HepG2 (cell line): ENCODE measurements around the gene ADAM15. TPM values are rescaled to one million over a fixed set of nuclear protein-coding genes. Genes with fewer than 3 reads are reported as not detected.
A peak's percentile ranks its signal among the peaks of the same experiment; 100 is the strongest.

ENCODE experiments used
- ATAC-seq: fragments of 200-7000 bp; cut with Tn5 transposase; 3 replicates; pipeline ENCODE4 v1.9.1; 2020; ENCODE audit warnings: mild to moderate bottlenecking, moderate library complexity
- BruUV-seq: library from RNA; stranded (reverse); fragments of 400-500 nt; replicated peaks from 2 replicates; lab custom pipeline; 2021; lab: Mats Ljungman, UMichigan
- CTCF ChIA-PET: fragments of 300-600 bp; formaldehyde crosslinking; extraction: SDS; loops from one replicate; lab custom pipeline; 2021; ENCODE audit warnings: low total read pairs, inconsistent platforms, low intra/inter-chr PET ratio; lab: Yijun Ruan, JAX
- POLR2A ChIA-PET: fragments of 350-600 bp; sonication (Branson Sonifier 250); formaldehyde crosslinking; loops from one replicate; lab custom pipeline; 2020; ENCODE audit warnings: antibody characterized with exemption, inconsistent platforms; lab: Yijun Ruan, JAX
- DNase-seq: peaks from one replicate; pipeline ENCODE4 v3.0.0-alpha.2; 2015; ENCODE audit warnings: low spot score
- FAIRE-seq: peaks from 3 replicates; lab custom pipeline; 2011; peaks lifted over from hg19 to GRCh38; lab: Jason Lieb, UNC
- H2AFZ ChIP-seq: one replicate; pipeline ENCODE4 v1.6.1; 2011; ENCODE audit warnings: low read length, inconsistent platforms
- H3K27ac ChIP-seq: fragments of 300-600 bp; 3 replicates; pipeline ENCODE4 v1.8.0; 2011; ENCODE audit warnings: mixed run types, mild to moderate bottlenecking, mixed read lengths, low read length, inconsistent platforms; ENCODE audit not compliant: insufficient read depth; ENCODE audit errors: extremely low read length
- H3K27me3 ChIP-seq, 2 experiments: fragments of 200-600 bp in 1 of 2; 2 replicates in 1 of 2; 3 replicates in 1 of 2; pipeline versions ENCODE4 v1.6.0 to v1.8.0; 2011; ENCODE audit warnings: low read length in 2 of 2, mild to moderate bottlenecking in 2 of 2, moderate library complexity in 2 of 2, inconsistent platforms in 1 of 2; ENCODE audit not compliant: insufficient read depth in 2 of 2, control insufficient read depth in 1 of 2
- H3K36me3 ChIP-seq, 2 experiments: fragments of 200-600 bp in 1 of 2; replicated peaks in 1 of 2; 2 replicates in 1 of 2; 3 replicates in 1 of 2; pipeline versions ENCODE4 v1.5.1 to v1.8.0; 2011; ENCODE audit warnings: low read length in 2 of 2, inconsistent platforms in 1 of 2; ENCODE audit not compliant: insufficient read depth in 2 of 2, control insufficient read depth in 1 of 2
- H3K4me1 ChIP-seq: 2 replicates; pipeline ENCODE4 v1.5.1; 2012; ENCODE audit warnings: low read length, inconsistent platforms; ENCODE audit not compliant: insufficient read depth
- H3K4me2 ChIP-seq: 2 replicates; pipeline ENCODE4 v1.6.0; 2011; ENCODE audit warnings: low read depth, low read length, inconsistent platforms
- H3K4me3 ChIP-seq, 3 experiments: fragments of 200-600 bp in 1 of 3; sonication (generic), shearing (Covaris generic) in 1 of 3; replicated peaks in 1 of 3; 2 replicates each; pipeline ENCODE4 v1.5.1; 2011 to 2016; ENCODE audit warnings: low read length in 3 of 3, inconsistent platforms in 2 of 3, low read depth in 2 of 3, mild to moderate bottlenecking in 2 of 3, control low read depth in 1 of 3, mixed read lengths in 1 of 3; ENCODE audit not compliant: insufficient read depth in 1 of 3
- H3K79me2 ChIP-seq: one replicate; pipeline ENCODE4 v1.6.1; 2011; ENCODE audit warnings: low read length, inconsistent platforms; ENCODE audit not compliant: insufficient read depth
- H3K9ac ChIP-seq: 2 replicates; pipeline ENCODE4 v1.6.0; 2011; ENCODE audit warnings: mild to moderate bottlenecking, low read depth, low read length, inconsistent platforms; ENCODE audit not compliant: insufficient read depth
- H3K9me3 ChIP-seq: 2 replicates; pipeline ENCODE4 v1.5.1; 2012; ENCODE audit warnings: mild to moderate bottlenecking, low read length
- H4K20me1 ChIP-seq: 2 replicates; pipeline ENCODE4 v1.6.0; 2011; ENCODE audit warnings: inconsistent platforms, mild to moderate bottlenecking, low read length, moderate library complexity; ENCODE audit not compliant: insufficient read depth
- CREB3 ChIP-seq: sonication (generic); formaldehyde crosslinking; IDR thresholded peaks from 2 replicates; pipeline ENCODE4 v1.5.0; 2020; ENCODE audit warnings: missing genetic modification reagents
- HMG20A ChIP-seq: IDR thresholded peaks from 2 replicates; pipeline ENCODE4 v1.6.1; 2016; ENCODE audit warnings: borderline replicate concordance
- HNRNPK ChIP-seq: fragments of 200-400 bp; formaldehyde crosslinking; IDR thresholded peaks from 2 replicates; pipeline ENCODE4 v1.6.1; 2018; ENCODE audit warnings: low read length, low read depth, moderate library complexity, mild to moderate bottlenecking; ENCODE audit not compliant: poor library complexity, severe bottlenecking
- IKZF1 ChIP-seq: fragments of 450-650 bp; IDR thresholded peaks from 2 replicates; pipeline ENCODE4 v1.7.1; 2016
- ISX ChIP-seq: sonication (generic); formaldehyde crosslinking; conservative IDR thresholded peaks from 2 replicates; pipeline ENCODE4 v1.5.0; 2020; ENCODE audit warnings: missing genetic modification reagents
- KLF15 ChIP-seq: sonication (generic); formaldehyde crosslinking; IDR thresholded peaks from 2 replicates; pipeline ENCODE4 v1.8.1; 2023; ENCODE audit warnings: borderline replicate concordance, mild to moderate bottlenecking, inconsistent platforms, missing genetic modification reagents, mixed read lengths
- LCORL ChIP-seq, 2 experiments: fragments of 450-650 bp in 1 of 2; sonication (generic) in 1 of 2; formaldehyde crosslinking in 1 of 2; IDR thresholded peaks; 2 replicates each; pipeline versions ENCODE4 v1.5.0 to v1.6.1; 2017 to 2020; ENCODE audit warnings: antibody characterized with exemption in 1 of 2, missing genetic modification reagents in 1 of 2
- NFRKB ChIP-seq: fragments of 450-650 bp; IDR thresholded peaks from 2 replicates; pipeline ENCODE4 v1.6.1; 2017
- PHF21A ChIP-seq: sonication (generic); formaldehyde crosslinking; IDR thresholded peaks from 2 replicates; pipeline ENCODE4 v1.5.0; 2020; ENCODE audit warnings: mild to moderate bottlenecking, missing genetic modification reagents
- RCOR2 ChIP-seq: IDR thresholded peaks from 2 replicates; pipeline ENCODE4 v1.6.1; 2016; ENCODE audit warnings: missing biosample characterization, missing genetic modification reagents
- TAF1 ChIP-seq: sonication (generic); formaldehyde crosslinking; IDR thresholded peaks from 2 replicates; pipeline ENCODE4 v1.4.0; 2020; ENCODE audit warnings: missing genetic modification reagents
- ZFP1 ChIP-seq: IDR thresholded peaks from 2 replicates; pipeline ENCODE4 v1.6.1; 2016
- ZNF414 ChIP-seq: sonication (generic); formaldehyde crosslinking; IDR thresholded peaks from 2 replicates; pipeline ENCODE4 v1.5.0; 2020; ENCODE audit warnings: missing genetic modification reagents
- ZNF431 ChIP-seq: sonication (generic); formaldehyde crosslinking; IDR thresholded peaks from 2 replicates; pipeline ENCODE4 v1.9.0; 2022; ENCODE audit warnings: missing genetic modification reagents, low read depth, mild to moderate bottlenecking, borderline replicate concordance
- ZNF451 ChIP-seq: sonication (generic); formaldehyde crosslinking; IDR thresholded peaks from 2 replicates; pipeline ENCODE4 v1.5.0; 2020; ENCODE audit warnings: mild to moderate bottlenecking, missing genetic modification reagents
- ZNF724P ChIP-seq: sonication (generic); formaldehyde crosslinking; IDR thresholded peaks from 2 replicates; pipeline ENCODE4 v1.8.0; 2022; ENCODE audit warnings: missing genetic modification reagents, borderline replicate concordance
- WGBS: methylation state at CpG from one replicate; pipeline ENCODE4 v1.1.6; 2017; ENCODE audit warnings: low lambda C conversion rate; 5-methylcytosine and 5-hydroxymethylcytosine counted together
- in situ Hi-C: cut with HindIII; loops from 2 replicates; pipeline ENCODE4 v1.10.0; 2017; ENCODE audit warnings: low pct_unique_long_range_greater_than_20kb; ENCODE audit not compliant: extremely low pct_ligation_motif_present
- intact Hi-C: fragments of 100-400 bp; cut with micrococcal nuclease; formaldehyde crosslinking; loops from one replicate; pipeline ENCODE4 v1.10.0; 2022; ENCODE audit not compliant: unreplicated experiment
- polyA plus RNA-seq, 8 experiments: library from polyadenylated mRNA; depleted of rRNA in 3 of 8; stranded (reverse) in 7 of 8; unstranded in 1 of 8; fragments of >200 nt; fragmentation: Illumina TruSeq in 4 of 8; extraction: Trizol in 4 of 8; gene quantifications; 2 replicates each; pipeline versions ENCODE4 v1.2.1 to v1.2.3, GENCODE V29; 2011 to 2016; ENCODE audit warnings: low read depth in 4 of 8, missing spikeins in 1 of 8, mixed read lengths in 1 of 8; ENCODE audit not compliant: insufficient read depth in 1 of 8
- total RNA-seq, 5 experiments: library from RNA; depleted of rRNA; stranded (reverse); fragments of >200 nt; fragmentation: Illumina TruSeq; extraction: Trizol; gene quantifications; 2 replicates each; pipeline ENCODE4 v1.2.3, GENCODE V29; 2016; ENCODE audit warnings: low read depth in 1 of 5
- TF ChIP-seq, protein P1 (sequence below): sonication (generic); formaldehyde crosslinking; IDR thresholded peaks from 2 replicates; pipeline ENCODE4 v1.8.1; 2023; ENCODE audit warnings: mild to moderate bottlenecking, missing genetic modification reagents
- TF ChIP-seq, protein P2 (sequence below): sonication (generic); formaldehyde crosslinking; IDR thresholded peaks from 2 replicates; pipeline ENCODE4 v1.4.0; 2020; ENCODE audit warnings: mild to moderate bottlenecking, missing genetic modification reagents

The ADAM15 gene
- total and polyA plus RNA-seq, 2 of the 13 experiments (the other 11 are each of a cell fraction or from before 2014, with no cell fraction given), result 17.9 to 25.6 TPM

DNA sequence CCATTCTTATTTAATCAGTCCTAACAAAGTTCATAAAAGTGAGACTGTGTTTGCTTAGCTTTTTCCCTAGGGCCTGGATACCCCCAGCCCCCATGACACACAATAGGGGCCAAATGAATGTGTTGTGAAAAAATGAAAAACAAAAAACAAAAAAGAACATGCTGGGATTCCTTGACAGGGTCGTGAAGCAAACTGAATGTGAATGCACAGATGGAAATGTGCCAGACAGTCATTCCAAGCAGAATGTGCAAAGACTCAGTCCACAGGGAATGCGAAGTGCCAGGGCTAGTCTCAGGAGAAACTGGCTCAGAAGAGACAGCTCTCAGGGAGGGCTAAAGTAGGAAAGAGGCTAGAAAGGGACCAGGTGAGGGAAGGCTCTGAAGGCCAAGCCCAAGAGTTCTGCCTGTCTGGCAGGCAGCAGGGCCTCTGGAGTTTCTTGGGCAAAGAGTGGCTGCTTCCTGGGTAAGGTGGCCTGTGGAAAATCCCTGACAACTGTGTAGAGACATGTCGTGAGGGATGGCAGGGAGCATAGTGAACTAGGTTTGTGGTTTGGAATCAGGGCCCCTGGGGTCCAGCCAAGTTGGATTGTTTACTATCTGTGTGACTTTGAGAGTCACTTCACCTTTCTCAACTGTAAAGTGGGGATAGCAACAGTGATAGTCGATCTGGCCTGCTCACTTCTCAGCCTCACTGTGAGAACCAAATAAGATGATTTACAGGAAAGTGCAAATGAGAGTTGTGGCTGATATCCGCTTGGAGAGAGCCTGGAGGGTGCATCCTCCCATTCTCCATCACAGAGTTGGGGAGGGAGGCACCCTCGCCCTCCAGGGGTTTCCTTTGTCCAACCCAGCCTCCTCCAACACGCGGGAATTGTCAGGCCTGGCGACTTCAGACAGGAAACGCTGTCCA lies 1.2 kb upstream of the ADAM15 start (continued):
- TF ChIP-seq KLF15 (CRISPR knock-in tag) (0 out of 2 replicates have a peak, but pooled peaks have one; percentile 66), ZFP1 (CRISPR knock-in tag) (no peak), RCOR2 (CRISPR knock-in tag) (no peak), PHF21A (CRISPR knock-in tag) (peak; percentile 66; the same call in 1 of the 2 replicates), HMG20A (CRISPR knock-in tag) (no peak), ISX (CRISPR knock-in tag) (no peak), TAF1 (no peak)
- TF ChIP-seq, protein P1, sequence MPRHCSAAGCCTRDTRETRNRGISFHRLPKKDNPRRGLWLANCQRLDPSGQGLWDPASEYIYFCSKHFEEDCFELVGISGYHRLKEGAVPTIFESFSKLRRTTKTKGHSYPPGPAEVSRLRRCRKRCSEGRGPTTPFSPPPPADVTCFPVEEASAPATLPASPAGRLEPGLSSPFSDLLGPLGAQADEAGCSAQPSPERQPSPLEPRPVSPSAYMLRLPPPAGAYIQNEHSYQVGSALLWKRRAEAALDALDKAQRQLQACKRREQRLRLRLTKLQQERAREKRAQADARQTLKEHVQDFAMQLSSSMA (CRISPR knock-in tag), result no peak
- TF ChIP-seq, all 625 proteins: peak for 17

DNA sequence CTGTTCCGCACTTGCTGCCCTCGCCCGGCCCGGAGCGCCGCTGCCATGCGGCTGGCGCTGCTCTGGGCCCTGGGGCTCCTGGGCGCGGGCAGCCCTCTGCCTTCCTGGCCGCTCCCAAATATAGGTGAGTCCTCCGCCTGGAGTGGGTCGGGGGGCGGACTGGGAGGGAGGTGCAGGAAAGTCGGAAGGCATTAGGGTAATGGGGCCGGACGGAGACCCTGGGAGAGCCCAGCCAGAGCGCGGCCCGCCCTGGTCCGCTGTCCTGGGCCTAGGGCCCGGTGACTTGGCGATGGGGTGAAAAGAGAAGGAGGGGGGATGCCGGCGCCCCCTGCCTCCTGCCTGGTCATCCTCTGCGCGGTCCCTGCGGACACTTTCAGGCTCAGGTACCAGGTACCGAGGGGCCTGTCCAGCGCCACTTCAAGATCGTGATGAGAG lies 243 bp downstream of the ADAM15 start:
- FAIRE-seq (no peak), ATAC-seq (peak; percentile 11), DNase-seq (no peak)
- Histone ChIP-seq H3K4me3 (peak overlapping the region; percentile 59 to 88 (median 70)), H3K4me1 (peaks cover 55% of the 10 kb centered on the region), H2AFZ (no peak overlapping the region), H3K9me3 (no peaks in the 10 kb centered on the region), H3K79me2 (no peaks in the 10 kb centered on the region), H3K36me3 (peaks cover 0 to 6% of the 10 kb centered on the region in 2 experiments; a peak in 3 of 5 replicates), H3K27me3 (no peaks in the 10 kb centered on the region), H4K20me1 (no peaks in the 10 kb centered on the region), H3K4me2 (peak overlapping the region; percentile 94), H3K27ac (no peak overlapping the region), H3K9ac (peak overlapping the region; percentile 57)
- TSS peak; percentile 71 for BruUV-seq
- ChIA-PET POLR2A (interaction anchor here (0.7 to 2.7 kb wide), 15 partner anchors 8 to 106 kb away, joined by 3 to 11 read pairs (median 4); partner anchors contain the start of genes CKS1B, FLAD1, PBXIP1 and PYGO2), CTCF (interaction anchor here (0.8 to 1.8 kb wide), 2 partner anchors 10 to 34 kb away, joined by 4 to 5 read pairs; no protein-coding TSS in a partner anchor)
- intact Hi-C loops (no loop called here), in situ Hi-C loops (no loop called here)
- WGBS, result 1% methylated on average over 16 of the region's 31 CpGs
- TF ChIP-seq CREB3 (CRISPR knock-in tag) (0 out of 2 replicates have a peak, but pooled peaks have one; percentile 7), ZNF431 (no peak), ZNF414 (peak; percentile 16), ZNF724P (CRISPR knock-in tag) (no peak), NFRKB (no peak), HNRNPK (peak; percentile 0), LCORL (IDR thresholded peaks at IDR 0.05) (no peak), LCORL (CRISPR knock-in tag; IDR thresholded peaks at IDR 0.05) (peak; percentile 10; the same call in 1 of the 2 replicates), IKZF1 (no peak), ZNF451 (CRISPR knock-in tag) (0 out of 2 replicates have a peak, but pooled peaks have one; percentile 27)
- TF ChIP-seq, protein P2, sequence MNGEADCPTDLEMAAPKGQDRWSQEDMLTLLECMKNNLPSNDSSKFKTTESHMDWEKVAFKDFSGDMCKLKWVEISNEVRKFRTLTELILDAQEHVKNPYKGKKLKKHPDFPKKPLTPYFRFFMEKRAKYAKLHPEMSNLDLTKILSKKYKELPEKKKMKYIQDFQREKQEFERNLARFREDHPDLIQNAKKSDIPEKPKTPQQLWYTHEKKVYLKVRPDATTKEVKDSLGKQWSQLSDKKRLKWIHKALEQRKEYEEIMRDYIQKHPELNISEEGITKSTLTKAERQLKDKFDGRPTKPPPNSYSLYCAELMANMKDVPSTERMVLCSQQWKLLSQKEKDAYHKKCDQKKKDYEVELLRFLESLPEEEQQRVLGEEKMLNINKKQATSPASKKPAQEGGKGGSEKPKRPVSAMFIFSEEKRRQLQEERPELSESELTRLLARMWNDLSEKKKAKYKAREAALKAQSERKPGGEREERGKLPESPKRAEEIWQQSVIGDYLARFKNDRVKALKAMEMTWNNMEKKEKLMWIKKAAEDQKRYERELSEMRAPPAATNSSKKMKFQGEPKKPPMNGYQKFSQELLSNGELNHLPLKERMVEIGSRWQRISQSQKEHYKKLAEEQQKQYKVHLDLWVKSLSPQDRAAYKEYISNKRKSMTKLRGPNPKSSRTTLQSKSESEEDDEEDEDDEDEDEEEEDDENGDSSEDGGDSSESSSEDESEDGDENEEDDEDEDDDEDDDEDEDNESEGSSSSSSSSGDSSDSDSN (CRISPR knock-in tag), result peak; percentile 56; the same call in 1 of the 2 replicates
